Retinal pigment epithelial cell (primary cell): Measurements from ENCODE around the gene SPEM3.
A peak's percentile ranks its signal among the peaks of the same experiment; 100 is the strongest.

Experiments
- DNase-seq: peaks from one replicate; pipeline ENCODE4 v3.0.0-alpha.2; 2010; ENCODE audit warnings: low read depth
- H3K4me3 ChIP-seq: 2 replicates; pipeline ENCODE4 v1.5.1; 2011; ENCODE audit warnings: mild to moderate bottlenecking, low read length, control low read depth, moderate library complexity
- CTCF ChIP-seq: conservative IDR thresholded peaks from 2 replicates; pipeline ENCODE4 v1.5.1; 2011; ENCODE audit warnings: low read depth, low read length, control low read depth, inconsistent platforms

SPEM3 gene

DNA sequence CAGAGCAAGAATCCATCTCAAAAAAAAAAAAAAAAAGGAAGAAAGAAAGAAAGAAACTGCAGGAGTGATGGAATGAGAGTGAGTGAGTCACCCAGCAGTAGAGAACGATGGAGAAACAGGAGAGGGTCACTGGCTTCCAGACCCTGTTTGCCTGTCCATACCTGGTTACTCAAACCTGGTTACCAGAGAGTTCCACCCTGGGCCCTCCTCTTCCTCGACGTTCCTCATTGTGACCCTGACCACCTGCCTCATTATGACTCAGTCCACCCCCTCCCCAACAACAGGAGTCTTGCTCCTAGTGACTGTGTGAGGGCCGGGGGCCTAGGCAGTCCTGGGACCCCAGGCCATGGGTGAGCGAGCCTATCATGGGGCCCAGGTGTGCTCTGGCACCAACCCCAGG lies at the start of gene SPEM3:
TSS of gene SPEM3 (plus strand) at position 301 of the 400 bp plus-strand sequence. CDS start at position 347, 46 bp downstream.
- H3K4me3 ChIP-seq: no peak within 1 kb of the TSS
- no peak for TF ChIP-seq CTCF

DNA sequence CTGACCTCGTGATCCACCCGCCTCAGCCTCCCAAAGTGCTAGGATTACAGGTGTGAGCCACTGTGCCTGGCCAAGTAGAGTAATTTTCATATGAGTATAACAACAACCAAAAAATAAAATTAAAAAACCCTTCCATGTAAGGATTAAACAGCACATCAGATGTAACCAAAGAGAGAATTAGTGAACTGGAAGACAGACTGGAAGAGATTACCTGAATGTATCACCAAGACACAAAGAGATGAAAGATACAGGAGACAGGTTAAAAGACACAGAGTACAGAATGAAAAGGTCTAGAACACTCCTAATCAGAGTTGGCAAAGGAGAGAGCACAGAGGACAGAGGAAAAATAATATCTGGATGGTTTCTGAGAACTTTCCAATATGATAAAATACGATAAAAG lies 49.5 kb upstream of the SPEM3 start:
- DNase-seq: no peak
- H3K4me3 ChIP-seq: no peak overlapping the region
- TF ChIP-seq CTCF: no peak

More for the DNA sequence above, at the start of gene SPEM3:
- DNase-seq: no peak

GRCh38 chr17:7380321-7380720 lies 48.3 kb upstream of the SPEM3 start:
- DNase-seq: peak; percentile 63
- H3K4me3 ChIP-seq: peak overlapping the region; percentile 48
- TF ChIP-seq CTCF: no peak

DNA sequence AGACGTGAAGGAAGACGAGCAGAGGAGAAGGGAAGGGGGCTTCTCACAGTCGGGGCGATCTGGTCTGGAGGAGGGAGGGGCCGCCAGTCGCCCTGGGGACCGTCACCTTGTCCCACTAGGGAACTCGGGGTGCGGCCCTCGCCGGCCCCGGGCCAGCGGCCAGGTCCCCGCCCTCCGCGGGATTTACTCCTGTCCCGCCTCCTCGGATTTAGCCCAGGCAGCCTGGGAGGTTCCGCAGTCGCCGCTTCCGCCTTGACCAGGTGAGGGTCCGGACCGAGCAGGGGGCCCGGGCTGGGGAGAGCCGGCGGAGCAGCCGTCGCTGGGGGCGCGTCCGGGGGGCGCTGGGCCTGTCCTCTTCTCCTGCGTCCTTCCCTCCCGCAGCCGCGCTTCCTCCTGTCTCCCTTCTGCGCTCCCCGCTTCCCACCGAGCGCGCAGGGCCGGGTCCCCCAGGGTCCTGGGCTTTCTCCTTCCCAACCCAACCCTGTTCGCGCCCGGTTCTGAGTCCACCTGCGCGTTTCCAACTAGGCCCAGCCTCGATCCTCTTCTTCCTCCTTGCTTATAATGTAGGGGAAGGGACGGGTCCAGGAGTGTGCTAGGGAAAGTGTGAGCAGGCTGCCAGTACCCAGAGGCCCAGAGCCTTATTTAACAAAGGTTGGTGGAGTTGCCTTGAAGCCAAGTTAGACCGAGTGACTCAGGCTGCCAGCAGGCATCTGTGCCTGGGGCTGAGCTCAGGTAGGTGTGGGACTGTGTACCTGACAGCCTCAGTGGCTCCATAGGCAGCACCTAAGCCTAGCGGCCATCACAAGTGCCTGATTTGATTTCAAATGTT lies 47.6 kb upstream of the SPEM3 start, which contains the start of gene TNK1:
TSS of gene TNK1 (plus strand) at position 235 of the 829 bp plus-strand sequence. CDS start 1,838 bp downstream, outside the sequence.
- no peak for TF ChIP-seq CTCF
- H3K4me3 ChIP-seq: peak within 1 kb of the TSS; percentile 48
- no peak for DNase-seq

GRCh38 chr17:7382901-7383300 lies 45.8 kb upstream of the SPEM3 start:
- no peak overlapping the region for H3K4me3 ChIP-seq
- no peak for DNase-seq
- no peak for TF ChIP-seq CTCF

DNA sequence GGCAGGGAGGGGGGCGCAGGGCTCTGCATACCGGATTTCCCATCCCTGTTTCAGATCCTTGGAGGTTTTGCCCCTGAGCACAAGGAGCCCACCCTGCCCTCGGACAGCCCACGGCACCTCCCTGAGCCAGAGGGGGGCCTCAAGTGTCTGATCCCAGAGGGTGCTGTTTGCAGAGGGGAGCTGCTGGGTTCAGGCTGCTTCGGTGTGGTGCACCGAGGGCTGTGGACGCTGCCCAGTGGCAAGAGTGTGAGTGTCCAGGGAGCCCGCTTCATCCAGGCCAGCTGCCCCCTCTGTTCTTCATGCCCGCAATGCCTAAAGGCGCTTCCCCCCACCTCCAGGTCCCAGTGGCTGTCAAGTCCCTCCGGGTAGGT lies 45.3 kb upstream of the SPEM3 start:
- no peak for DNase-seq
- H3K4me3 ChIP-seq: no peak overlapping the region
- TF ChIP-seq CTCF: no peak
